BJ (cell line): ENCODE data around the gene TRAPPC2L. TPM values are rescaled to one million over a fixed set of nuclear protein-coding genes. Genes with fewer than 3 reads are reported as not detected.

Source experiments
- CTCF ChIA-PET: fragments of 350-600 bp; formaldehyde crosslinking; extraction: SDS; loops from one replicate; lab custom pipeline; 2021; ENCODE audit warnings: antibody characterized with exemption, inconsistent platforms; lab: Yijun Ruan, JAX
- POLR2A ChIA-PET: fragments of 300-600 bp; sonication (Branson Sonifier 250); formaldehyde crosslinking; extraction: SDS; loops from one replicate; lab custom pipeline; 2021; ENCODE audit warnings: antibody characterized with exemption; lab: Charles Lee
- DNase-seq: peaks from one replicate; pipeline ENCODE4 v3.0.0-alpha.2; 2011; ENCODE audit warnings: low read depth
- H3K27me3 ChIP-seq: 2 replicates; pipeline ENCODE4 v1.6.0; 2011; ENCODE audit warnings: low read length; ENCODE audit not compliant: control insufficient read depth, insufficient read depth
- H3K36me3 ChIP-seq: 2 replicates; pipeline ENCODE4 v1.5.1; 2011; ENCODE audit warnings: low read length; ENCODE audit not compliant: control insufficient read depth, insufficient read depth
- H3K4me3 ChIP-seq: 2 replicates; pipeline ENCODE4 v1.5.1; 2011; ENCODE audit warnings: low read depth, mild to moderate bottlenecking, control low read depth, low read length
- CTCF ChIP-seq: IDR thresholded peaks from 2 replicates; pipeline ENCODE4 v1.5.1; 2011; ENCODE audit warnings: low read depth, mild to moderate bottlenecking, control low read depth, inconsistent platforms, low read length, moderate library complexity; ENCODE audit not compliant: insufficient read depth
- polyA plus RNA-seq: library from polyadenylated mRNA; depleted of rRNA; stranded (reverse); fragments of >200 nt; gene quantifications from 2 replicates; pipeline ENCODE4 v1.2.3, GENCODE V29; 2011

The TRAPPC2L gene
- polyA plus RNA-seq, 1 experiment, result 84.8 TPM

- DNase-seq, result no peak
- H3K27me3 ChIP-seq, result no peaks in the 10 kb centered on the region
- CTCF ChIA-PET, result interaction anchor here (1.8 kb wide), 1 partner anchor 13 kb away, joined by 8 read pairs; no protein-coding TSS in a partner anchor
- peaks cover 7% of the 10 kb centered on the region for H3K36me3 ChIP-seq
- no peak for TF ChIP-seq CTCF
- H3K4me3 ChIP-seq, result no peak overlapping the region
- POLR2A ChIA-PET, result no interaction called here
Observed at GRCh38 chr16:88847654-88848053, 9.3 kb upstream of the TRAPPC2L start.

GRCh38 chr16:88848557-88848956 is 8.4 kb upstream of the TRAPPC2L start:
- ChIA-PET CTCF (no interaction called here), POLR2A (no interaction called here)
- no peak for DNase-seq
- no peak for TF ChIP-seq CTCF
- Histone ChIP-seq H3K36me3 (peaks cover 5% of the 10 kb centered on the region), H3K27me3 (no peaks in the 10 kb centered on the region), H3K4me3 (no peak overlapping the region)

- ChIA-PET CTCF (interaction anchor here (1.2 kb wide), 1 partner anchor 135 kb away, joined by 3 read pairs; no protein-coding TSS in a partner anchor), POLR2A (interaction anchor here (0.6 kb wide), 1 partner anchor 636 kb away, joined by 6 read pairs; no protein-coding TSS in a partner anchor)
- no peak overlapping the region for H3K4me3 ChIP-seq
- no peak for DNase-seq
- H3K27me3 ChIP-seq, result no peaks in the 10 kb centered on the region
- no peak for TF ChIP-seq CTCF
- peaks cover 7% of the 10 kb centered on the region for H3K36me3 ChIP-seq
Observed at GRCh38 chr16:88850531-88851199, 6.3 kb upstream of the TRAPPC2L start.

- Histone ChIP-seq H3K36me3 (peaks cover 7% of the 10 kb centered on the region), H3K4me3 (no peak overlapping the region), H3K27me3 (no peaks in the 10 kb centered on the region)
- no peak for DNase-seq
- POLR2A ChIA-PET, result interaction anchor here (0.6 kb wide), 1 partner anchor 635 kb away, joined by 6 read pairs; no protein-coding TSS in a partner anchor
- TF ChIP-seq CTCF, result no peak
- CTCF ChIA-PET, result interaction anchor here (0.7 to 1.2 kb wide), 4 partner anchors 8 to 136 kb away, joined by 3 to 4 read pairs (median 3); no protein-coding TSS in a partner anchor
Observed at GRCh38 chr16:88851616-88852015, 5.3 kb upstream of the TRAPPC2L start.

- ChIA-PET CTCF (interaction anchor here (1.4 kb wide), 1 partner anchor 313 kb away, joined by 4 read pairs; no protein-coding TSS in a partner anchor), POLR2A (interaction anchor here (0.6 kb wide), 1 partner anchor 1062 kb away, joined by 3 read pairs; no protein-coding TSS in a partner anchor)
- Histone ChIP-seq H3K36me3 (peaks cover 5% of the 10 kb centered on the region), H3K27me3 (no peaks in the 10 kb centered on the region), H3K4me3 (no peak overlapping the region)
- TF ChIP-seq CTCF, result no peak
- no peak for DNase-seq
Observed at GRCh38 chr16:88853325-88853941, 3.5 kb upstream of the TRAPPC2L start.
